K562 (cell line): ENCODE data around the gene ABCC12. TPM values are rescaled to one million over a fixed set of nuclear protein-coding genes. Genes with fewer than 3 reads are reported as not detected.

ENCODE experiments used
- ATAC-seq: fragments of 200-7000 bp; cut with Tn5 transposase; 3 replicates; pipeline ENCODE4 v1.9.1; 2020; ENCODE audit warnings: moderate library complexity
- BruUV-seq: library from RNA; stranded (reverse); fragments of 400-500 nt; replicated peaks from 2 replicates; lab custom pipeline; 2021; lab: Mats Ljungman, UMichigan
- CTCF ChIA-PET: fragments of 300-600 bp; formaldehyde crosslinking; extraction: SDS; loops from one replicate; lab custom pipeline; 2021; ENCODE audit warnings: low intra/inter-chr PET ratio; lab: Yijun Ruan, JAX
- POLR2A ChIA-PET: fragments of 300-600, 350-650 bp; sonication (Branson Sonifier 250); formaldehyde crosslinking; extraction: SDS; loops from one replicate; lab custom pipeline; 2021; ENCODE audit warnings: antibody characterized with exemption, inconsistent platforms; lab: Yijun Ruan, JAX
- DNase-seq, 4 experiments: peaks; one replicate each; pipeline versions ENCODE4 v3.0.0 to v3.0.0-alpha.2; 2011 to 2018; ENCODE audit warnings: low spot score in 3 of 4, mixed read lengths in 3 of 4; ENCODE audit errors: extremely low read depth in 1 of 4
- FAIRE-seq: peaks from 2 replicates; lab custom pipeline; 2011; peaks lifted over from hg19 to GRCh38; lab: Jason Lieb, UNC
- H2AFZ ChIP-seq: 2 replicates; pipeline ENCODE4 v1.6.0; 2011; ENCODE audit warnings: low read depth, low read length, control low read depth, inconsistent platforms
- H3K27ac ChIP-seq: fragments of 200-600 bp; 3 replicates; pipeline ENCODE4 v1.8.0; 2011; ENCODE audit warnings: low read depth, mild to moderate bottlenecking, control low read depth, inconsistent platforms, low read length, moderate library complexity, mixed read lengths; ENCODE audit errors: extremely low read depth
- H3K27me3 ChIP-seq, 2 experiments: fragments of 300-600 bp in 1 of 2; 2 replicates in 1 of 2; 3 replicates in 1 of 2; pipeline versions ENCODE4 v1.6.0 to v1.8.0; 2011; ENCODE audit warnings: inconsistent platforms in 2 of 2, low read length in 2 of 2, mild to moderate bottlenecking in 1 of 2, mixed read lengths in 1 of 2, moderate library complexity in 1 of 2; ENCODE audit not compliant: control insufficient read depth in 2 of 2, insufficient read depth in 2 of 2
- H3K36me3 ChIP-seq: fragments of 300-600 bp; 3 replicates; pipeline ENCODE4 v1.8.0; 2011; ENCODE audit warnings: mild to moderate bottlenecking, low read length, inconsistent platforms; ENCODE audit not compliant: control insufficient read depth, insufficient read depth
- H3K4me1 ChIP-seq, 2 experiments: fragments of 200-600 bp in 1 of 2; replicated peaks in 1 of 2; 2 replicates in 1 of 2; 3 replicates in 1 of 2; pipeline versions ENCODE4 v1.5.1 to v1.8.0; 2011; ENCODE audit warnings: inconsistent platforms in 2 of 2, low read length in 2 of 2, mild to moderate bottlenecking in 1 of 2, mixed read lengths in 1 of 2, moderate library complexity in 1 of 2; ENCODE audit not compliant: control insufficient read depth in 2 of 2, insufficient read depth in 2 of 2
- H3K4me2 ChIP-seq: 2 replicates; pipeline ENCODE4 v1.6.1; 2011; ENCODE audit warnings: low read length, control low read depth, inconsistent platforms, mixed read lengths; ENCODE audit not compliant: insufficient read depth
- H3K4me3 ChIP-seq: fragments of 200-600 bp; sonication (generic), shearing (Covaris generic); 2 replicates; pipeline ENCODE4 v1.5.1; 2016; ENCODE audit warnings: control low read depth, inconsistent platforms
- H3K79me2 ChIP-seq: fragments of 200-600 bp; 3 replicates; pipeline ENCODE4 v1.8.0; 2011; ENCODE audit warnings: low read length, inconsistent platforms; ENCODE audit not compliant: control insufficient read depth, insufficient read depth
- H3K9ac ChIP-seq, 2 experiments: 2 replicates each; pipeline versions ENCODE4 v1.6.0 to v1.6.1; 2011; ENCODE audit warnings: low read depth in 2 of 2, low read length in 2 of 2, control low read depth in 1 of 2, inconsistent platforms in 1 of 2, mild to moderate bottlenecking in 1 of 2, mixed read lengths in 1 of 2; ENCODE audit not compliant: insufficient read depth in 1 of 2
- H3K9me1 ChIP-seq: one replicate; pipeline ENCODE4 v1.6.0; 2011; ENCODE audit warnings: inconsistent platforms, mild to moderate bottlenecking, low read length, moderate library complexity; ENCODE audit not compliant: control insufficient read depth, insufficient read depth
- H3K9me3 ChIP-seq: replicated peaks from 2 replicates; pipeline ENCODE4 v1.5.1; 2011; ENCODE audit warnings: low read depth, low read length, inconsistent platforms; ENCODE audit not compliant: control insufficient read depth, insufficient read depth
- H4K20me1 ChIP-seq: replicated peaks from 2 replicates; pipeline ENCODE4 v1.6.1; 2011; ENCODE audit warnings: low read length, inconsistent platforms, mixed read lengths; ENCODE audit not compliant: control insufficient read depth, insufficient read depth
- ARID2 ChIP-seq: fragments of 450-650 bp; IDR thresholded peaks from 2 replicates; pipeline ENCODE4 v1.6.1; 2017; ENCODE audit warnings: antibody characterized with exemption, mild to moderate bottlenecking
- CCAR2 ChIP-seq: fragments of 200-400 bp; formaldehyde crosslinking; IDR thresholded peaks from 2 replicates; pipeline ENCODE4 v1.6.1; 2017; ENCODE audit warnings: mild to moderate bottlenecking, low read depth, low read length
- EHMT2 ChIP-seq: fragments of 450-650 bp; IDR thresholded peaks from 2 replicates; pipeline ENCODE4 v1.6.1; 2018; ENCODE audit warnings: antibody characterized with exemption
- HDAC8 ChIP-seq: fragments of 450-650 bp; IDR thresholded peaks from 2 replicates; pipeline ENCODE4 v1.6.1; 2016; ENCODE audit warnings: mild to moderate bottlenecking, missing genetic modification characterization, moderate library complexity, missing compliant biosample characterization
- NEUROD1 ChIP-seq: fragments of 150-350 bp; IDR thresholded peaks from 2 replicates; pipeline ENCODE4 v1.6.1; 2014; ENCODE audit warnings: borderline replicate concordance, low read length, low read depth; ENCODE audit not compliant: partially characterized antibody
- POLR2H ChIP-seq: IDR thresholded peaks from 2 replicates; pipeline ENCODE4 v1.6.1; 2016; ENCODE audit warnings: missing genetic modification characterization, low read depth, mild to moderate bottlenecking, control low read depth, missing compliant biosample characterization, moderate library complexity
- PTBP1 ChIP-seq: fragments of 200-400 bp; formaldehyde crosslinking; IDR thresholded peaks from 2 replicates; pipeline ENCODE4 v1.6.1; 2017; ENCODE audit warnings: low read depth, low read length
- ZBTB1 ChIP-seq: sonication (generic); formaldehyde crosslinking; IDR thresholded peaks from 2 replicates; pipeline ENCODE4 v1.8.1; 2023; ENCODE audit warnings: missing genetic modification reagents, low read depth, mild to moderate bottlenecking, borderline replicate concordance
- ZNF507 ChIP-seq: conservative IDR thresholded peaks from 2 replicates; pipeline ENCODE4 v1.6.1; 2017; ENCODE audit warnings: missing genetic modification characterization, missing compliant biosample characterization
- ZNF589 ChIP-seq: fragments of 200-800 bp; sonication (Bioruptor generic); IDR thresholded peaks from 2 replicates; pipeline ENCODE4 v1.6.1; 2016; ENCODE audit warnings: low read depth, missing genetic modification characterization, missing compliant biosample characterization
- WGBS: fragments of 100-300 bp; shearing (Covaris generic); methylation state at CpG from one replicate; pipeline ENCODE4 v1.1.6; 2016; ENCODE audit warnings: low coverage, mixed read lengths; ENCODE audit not compliant: insufficient coverage; ENCODE audit errors: missing lambda C conversion rate; 5-methylcytosine and 5-hydroxymethylcytosine counted together
- in situ Hi-C: fragments of 300-500 bp; cut with MboI; formaldehyde crosslinking; loops from 4 replicates; pipeline ENCODE4 v1.15.0; 2018; ENCODE audit warnings: inconsistent platforms, mixed read lengths
- intact Hi-C: fragments of 100-400 bp; cut with micrococcal nuclease; formaldehyde crosslinking; loops from 2 replicates; pipeline ENCODE4 v1.14.2; 2022
- polyA plus RNA-seq, 8 experiments: library from polyadenylated mRNA; depleted of rRNA in 4 of 8; stranded (reverse) in 5 of 8; unstranded in 3 of 8; fragments of >200 nt; fragmentation: Nextera tagmentation in 2 of 8; fragmentation: Illumina TruSeq in 1 of 8; extraction: Ambion mirVana in 2 of 8; extraction: Trizol in 1 of 8; gene quantifications; 2 replicates each; pipeline versions ENCODE4 v1.2.1 to v1.2.3, GENCODE V29; 2011 to 2014; ENCODE audit warnings: inconsistent platforms in 1 of 8, missing spikeins in 1 of 8
- total RNA-seq, 7 experiments: library from RNA; depleted of rRNA in 6 of 7; stranded (reverse); fragments of >200 nt in 6 of 7; fragmentation: Illumina TruSeq in 2 of 7; extraction: Trizol in 2 of 7; gene quantifications; 2 replicates each; pipeline versions ENCODE4 v1.2.1 to v1.2.3, GENCODE V29; 2011 to 2021; ENCODE audit warnings: low replicate concordance in 1 of 7
- TF ChIP-seq, protein P1 (sequence below): fragments of 200-800 bp; sonication (Bioruptor generic); IDR thresholded peaks from 2 replicates; pipeline ENCODE4 v1.6.1; 2016; ENCODE audit warnings: missing genetic modification characterization, missing compliant biosample characterization
- TF ChIP-seq, protein P2 (sequence below): fragments of 150-350 bp; conservative IDR thresholded peaks from 2 replicates; pipeline ENCODE4 v1.6.1; 2014; ENCODE audit warnings: low read length
- TF ChIP-seq, protein P3 (sequence below): fragments of 450-650 bp; IDR thresholded peaks from 2 replicates; pipeline ENCODE4 v1.6.1; 2016; ENCODE audit warnings: low read depth, mild to moderate bottlenecking, moderate library complexity

The ABCC12 gene
- total and polyA plus RNA-seq, 9 of the 15 experiments (the other 6 are each of a cell fraction or from before 2014, with no cell fraction given): not detected

DNA sequence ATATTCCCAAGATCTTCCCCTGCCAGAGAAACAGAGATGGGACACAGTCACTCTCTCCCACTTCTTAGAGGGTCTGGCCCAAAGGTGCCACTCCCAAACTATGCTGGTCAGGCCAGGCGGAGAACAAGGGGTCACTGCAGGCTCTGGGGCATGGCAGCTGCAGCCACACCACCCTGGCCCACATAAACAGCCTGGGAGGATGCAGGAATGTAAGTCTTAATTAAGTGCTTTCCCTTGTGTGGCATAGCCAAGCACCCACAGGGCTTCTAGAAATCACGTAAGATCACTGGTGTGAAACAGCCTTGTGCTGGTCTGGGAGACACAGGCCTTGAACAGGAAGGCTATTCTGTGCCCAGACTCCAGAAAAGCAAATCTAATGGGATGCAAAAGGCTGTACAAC lies 31.5 kb downstream of the ABCC12 start:
- no peak for FAIRE-seq
- H3K27ac ChIP-seq: no peak overlapping the region
- POLR2A ChIA-PET: interaction anchor here (0.6 kb wide), 1 partner anchor 1231 kb away, joined by 3 read pairs; no protein-coding TSS in a partner anchor
- TF ChIP-seq ZBTB1 (CRISPR knock-in tag) (no peak), EHMT2 (no peak), ARID2 (no peak), ZNF507 (tag) (no peak), CCAR2 (no peak), PTBP1 (no peak), POLR2H (no peak), ZNF589 (CRISPR knock-in tag) (no peak), NEUROD1 (no peak), HDAC8 (tag) (no peak)
- TF ChIP-seq, protein P1, sequence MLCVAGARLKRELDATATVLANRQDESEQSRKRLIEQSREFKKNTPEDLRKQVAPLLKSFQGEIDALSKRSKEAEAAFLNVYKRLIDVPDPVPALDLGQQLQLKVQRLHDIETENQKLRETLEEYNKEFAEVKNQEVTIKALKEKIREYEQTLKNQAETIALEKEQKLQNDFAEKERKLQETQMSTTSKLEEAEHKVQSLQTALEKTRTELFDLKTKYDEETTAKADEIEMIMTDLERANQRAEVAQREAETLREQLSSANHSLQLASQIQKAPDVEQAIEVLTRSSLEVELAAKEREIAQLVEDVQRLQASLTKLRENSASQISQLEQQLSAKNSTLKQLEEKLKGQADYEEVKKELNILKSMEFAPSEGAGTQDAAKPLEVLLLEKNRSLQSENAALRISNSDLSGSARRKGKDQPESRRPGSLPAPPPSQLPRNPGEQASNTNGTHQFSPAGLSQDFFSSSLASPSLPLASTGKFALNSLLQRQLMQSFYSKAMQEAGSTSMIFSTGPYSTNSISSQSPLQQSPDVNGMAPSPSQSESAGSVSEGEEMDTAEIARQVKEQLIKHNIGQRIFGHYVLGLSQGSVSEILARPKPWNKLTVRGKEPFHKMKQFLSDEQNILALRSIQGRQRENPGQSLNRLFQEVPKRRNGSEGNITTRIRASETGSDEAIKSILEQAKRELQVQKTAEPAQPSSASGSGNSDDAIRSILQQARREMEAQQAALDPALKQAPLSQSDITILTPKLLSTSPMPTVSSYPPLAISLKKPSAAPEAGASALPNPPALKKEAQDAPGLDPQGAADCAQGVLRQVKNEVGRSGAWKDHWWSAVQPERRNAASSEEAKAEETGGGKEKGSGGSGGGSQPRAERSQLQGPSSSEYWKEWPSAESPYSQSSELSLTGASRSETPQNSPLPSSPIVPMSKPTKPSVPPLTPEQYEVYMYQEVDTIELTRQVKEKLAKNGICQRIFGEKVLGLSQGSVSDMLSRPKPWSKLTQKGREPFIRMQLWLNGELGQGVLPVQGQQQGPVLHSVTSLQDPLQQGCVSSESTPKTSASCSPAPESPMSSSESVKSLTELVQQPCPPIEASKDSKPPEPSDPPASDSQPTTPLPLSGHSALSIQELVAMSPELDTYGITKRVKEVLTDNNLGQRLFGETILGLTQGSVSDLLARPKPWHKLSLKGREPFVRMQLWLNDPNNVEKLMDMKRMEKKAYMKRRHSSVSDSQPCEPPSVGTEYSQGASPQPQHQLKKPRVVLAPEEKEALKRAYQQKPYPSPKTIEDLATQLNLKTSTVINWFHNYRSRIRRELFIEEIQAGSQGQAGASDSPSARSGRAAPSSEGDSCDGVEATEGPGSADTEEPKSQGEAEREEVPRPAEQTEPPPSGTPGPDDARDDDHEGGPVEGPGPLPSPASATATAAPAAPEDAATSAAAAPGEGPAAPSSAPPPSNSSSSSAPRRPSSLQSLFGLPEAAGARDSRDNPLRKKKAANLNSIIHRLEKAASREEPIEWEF (CRISPR knock-in tag): no peak
- TF ChIP-seq, protein P2, sequence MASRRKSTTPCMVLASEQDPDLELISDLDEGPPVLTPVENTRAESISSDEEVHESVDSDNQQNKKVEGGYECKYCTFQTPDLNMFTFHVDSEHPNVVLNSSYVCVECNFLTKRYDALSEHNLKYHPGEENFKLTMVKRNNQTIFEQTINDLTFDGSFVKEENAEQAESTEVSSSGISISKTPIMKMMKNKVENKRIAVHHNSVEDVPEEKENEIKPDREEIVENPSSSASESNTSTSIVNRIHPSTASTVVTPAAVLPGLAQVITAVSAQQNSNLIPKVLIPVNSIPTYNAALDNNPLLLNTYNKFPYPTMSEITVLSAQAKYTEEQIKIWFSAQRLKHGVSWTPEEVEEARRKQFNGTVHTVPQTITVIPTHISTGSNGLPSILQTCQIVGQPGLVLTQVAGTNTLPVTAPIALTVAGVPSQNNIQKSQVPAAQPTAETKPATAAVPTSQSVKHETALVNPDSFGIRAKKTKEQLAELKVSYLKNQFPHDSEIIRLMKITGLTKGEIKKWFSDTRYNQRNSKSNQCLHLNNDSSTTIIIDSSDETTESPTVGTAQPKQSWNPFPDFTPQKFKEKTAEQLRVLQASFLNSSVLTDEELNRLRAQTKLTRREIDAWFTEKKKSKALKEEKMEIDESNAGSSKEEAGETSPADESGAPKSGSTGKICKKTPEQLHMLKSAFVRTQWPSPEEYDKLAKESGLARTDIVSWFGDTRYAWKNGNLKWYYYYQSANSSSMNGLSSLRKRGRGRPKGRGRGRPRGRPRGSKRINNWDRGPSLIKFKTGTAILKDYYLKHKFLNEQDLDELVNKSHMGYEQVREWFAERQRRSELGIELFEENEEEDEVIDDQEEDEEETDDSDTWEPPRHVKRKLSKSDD: no peak
- TF ChIP-seq, protein P3, sequence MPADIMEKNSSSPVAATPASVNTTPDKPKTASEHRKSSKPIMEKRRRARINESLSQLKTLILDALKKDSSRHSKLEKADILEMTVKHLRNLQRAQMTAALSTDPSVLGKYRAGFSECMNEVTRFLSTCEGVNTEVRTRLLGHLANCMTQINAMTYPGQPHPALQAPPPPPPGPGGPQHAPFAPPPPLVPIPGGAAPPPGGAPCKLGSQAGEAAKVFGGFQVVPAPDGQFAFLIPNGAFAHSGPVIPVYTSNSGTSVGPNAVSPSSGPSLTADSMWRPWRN: no peak

More for the DNA sequence above, 31.5 kb downstream of the ABCC12 start:
- Histone ChIP-seq H2AFZ (no peak overlapping the region), H3K79me2 (no peaks in the 10 kb centered on the region), H3K36me3 (no peaks in the 10 kb centered on the region), H4K20me1 (no peaks in the 10 kb centered on the region), H3K9me3 (no peaks in the 10 kb centered on the region), H3K4me1 (peaks cover 0 to 12% of the 10 kb centered on the region in 2 experiments; a peak in 2 of 5 replicates), H3K4me2 (no peak overlapping the region), H3K9ac (no peak overlapping the region), H3K9me1 (no peaks in the 10 kb centered on the region), H3K4me3 (no peak overlapping the region), H3K27me3 (peaks cover 0 to 8% of the 10 kb centered on the region in 2 experiments; a peak in 1 of 5 replicates)
- in situ Hi-C loops (no loop called here), intact Hi-C loops (no loop called here)
- no TSS peak for BruUV-seq
- WGBS: 21% methylated on average over 2 of the region's 2 CpGs
- no peak for DNase-seq
- CTCF ChIA-PET: no interaction called here
- no peak for ATAC-seq
